H9 (cell line): ENCODE measurements around the gene KHSRP. TPM values are rescaled to one million over a fixed set of nuclear protein-coding genes. Genes with fewer than 3 reads are reported as not detected.

Experiments used
- DNase-seq: peaks from one replicate; pipeline ENCODE4 v3.0.0-alpha.2; 2017
- H2AFZ ChIP-seq: one replicate; pipeline ENCODE4 v1.6.1; 2013; ENCODE audit warnings: mild to moderate bottlenecking, low read length, control low read depth, moderate library complexity
- H2AK5ac ChIP-seq: 2 replicates; pipeline ENCODE4 v1.6.1; 2013; ENCODE audit warnings: low read length, control low read depth, mixed read lengths; ENCODE audit not compliant: insufficient read length
- H2BK120ac ChIP-seq: one replicate; pipeline ENCODE4 v1.6.1; 2013; ENCODE audit warnings: low read depth, mild to moderate bottlenecking, low read length, control low read depth, inconsistent platforms; ENCODE audit not compliant: poor library complexity, severe bottlenecking
- H2BK12ac ChIP-seq: 2 replicates; pipeline ENCODE4 v1.6.1; 2013; ENCODE audit warnings: low read length, control low read depth, mixed read lengths, low read depth; ENCODE audit not compliant: insufficient read length
- H2BK15ac ChIP-seq: 2 replicates; pipeline ENCODE4 v1.6.1; 2013; ENCODE audit warnings: low read depth, low read length, control low read depth
- H2BK20ac ChIP-seq: one replicate; pipeline ENCODE4 v1.6.1; 2013; ENCODE audit warnings: low read depth, mild to moderate bottlenecking, low read length, control low read depth, inconsistent platforms; ENCODE audit not compliant: poor library complexity, severe bottlenecking
- H2BK5ac ChIP-seq: 2 replicates; pipeline ENCODE4 v1.6.1; 2013; ENCODE audit warnings: low read length, control low read depth, mixed read lengths; ENCODE audit not compliant: insufficient read length
- H3K14ac ChIP-seq: 2 replicates; pipeline ENCODE4 v1.6.1; 2013; ENCODE audit warnings: low read length, control low read depth; ENCODE audit not compliant: insufficient read depth
- H3K18ac ChIP-seq: 2 replicates; pipeline ENCODE4 v1.6.1; 2013; ENCODE audit warnings: low read depth, mild to moderate bottlenecking, mixed read lengths, low read length, control low read depth; ENCODE audit not compliant: insufficient read length
- H3K23ac ChIP-seq: 2 replicates; pipeline ENCODE4 v1.6.1; 2013; ENCODE audit warnings: low read length, control low read depth, mixed read lengths, low read depth; ENCODE audit not compliant: insufficient read length
- H3K23me2 ChIP-seq: 2 replicates; pipeline ENCODE4 v1.6.1; 2013; ENCODE audit warnings: low read depth, mild to moderate bottlenecking, mixed read lengths, low read length, control low read depth; ENCODE audit not compliant: insufficient read length, poor library complexity, severe bottlenecking
- H3K27ac ChIP-seq: 2 replicates; pipeline ENCODE4 v1.5.1; 2013; ENCODE audit warnings: low read length, control low read depth, mixed read lengths, low read depth; ENCODE audit not compliant: insufficient read length
- H3K27me3 ChIP-seq: 2 replicates; pipeline ENCODE4 v1.6.1; 2013; ENCODE audit warnings: low read length, control low read depth, inconsistent platforms; ENCODE audit not compliant: insufficient read depth
- H3K4ac ChIP-seq: 2 replicates; pipeline ENCODE4 v1.6.1; 2013; ENCODE audit warnings: low read depth, mild to moderate bottlenecking, control low read depth, inconsistent platforms, low read length, moderate library complexity
- H3K4me1 ChIP-seq: 2 replicates; pipeline ENCODE4 v1.6.1; 2013; ENCODE audit warnings: low read length, control low read depth, inconsistent platforms; ENCODE audit not compliant: insufficient read depth
- H3K4me2 ChIP-seq: 2 replicates; pipeline ENCODE4 v1.6.1; 2013; ENCODE audit warnings: low read length, control low read depth, mixed read lengths; ENCODE audit not compliant: insufficient read length, insufficient read depth
- H3K56ac ChIP-seq: 2 replicates; pipeline ENCODE4 v1.6.1; 2013; ENCODE audit warnings: low read depth, mild to moderate bottlenecking, mixed read lengths, low read length, control low read depth; ENCODE audit not compliant: insufficient read length
- H3K79me1 ChIP-seq: 2 replicates; pipeline ENCODE4 v1.6.1; 2013; ENCODE audit warnings: low read depth, mild to moderate bottlenecking, moderate library complexity, low read length, control low read depth, inconsistent platforms; ENCODE audit not compliant: insufficient read depth, poor library complexity, severe bottlenecking
- H3K79me2 ChIP-seq: 2 replicates; pipeline ENCODE4 v1.6.1; 2013; ENCODE audit warnings: low read length, control low read depth, inconsistent platforms; ENCODE audit not compliant: insufficient read depth
- H3K9ac ChIP-seq: 2 replicates; pipeline ENCODE4 v1.6.1; 2013; ENCODE audit warnings: low read length, control low read depth, mixed read lengths; ENCODE audit not compliant: insufficient read length; ENCODE audit errors: extremely low read depth
- H3K9me3 ChIP-seq: one replicate; pipeline ENCODE4 v1.6.1; 2013; ENCODE audit warnings: low read depth, low read length, inconsistent platforms; ENCODE audit not compliant: control insufficient read depth
- H3T11ph ChIP-seq: one replicate; pipeline ENCODE4 v1.6.1; 2013; ENCODE audit warnings: mild to moderate bottlenecking, low read length, control low read depth, inconsistent platforms
- H4K20me1 ChIP-seq: one replicate; pipeline ENCODE4 v1.6.1; 2013; ENCODE audit not compliant: control insufficient read depth, insufficient read length, insufficient read depth
- H4K5ac ChIP-seq: 2 replicates; pipeline ENCODE4 v1.6.1; 2013; ENCODE audit warnings: low read depth, mild to moderate bottlenecking, mixed read lengths, low read length, control low read depth; ENCODE audit not compliant: insufficient read length
- H4K8ac ChIP-seq: replicated peaks from 2 replicates; pipeline ENCODE4 v1.6.1; 2013; ENCODE audit warnings: low read length, control low read depth, mixed read lengths, low read depth; ENCODE audit not compliant: insufficient read length
- H4K91ac ChIP-seq: 2 replicates; pipeline ENCODE4 v1.6.1; 2013; ENCODE audit warnings: low read depth, mild to moderate bottlenecking, moderate library complexity, mixed read lengths, low read length, control low read depth; ENCODE audit not compliant: insufficient read length
- H3K27ac Mint-ChIP-seq, 3 experiments: 2 replicates in 2 of 3; 3 replicates in 1 of 3; pipeline ENCODE4 v1.8.0; 2020 to 2021; ENCODE audit warnings: mixed read lengths in 3 of 3, mild to moderate bottlenecking in 1 of 3, moderate library complexity in 1 of 3
- H3K27me3 Mint-ChIP-seq: 2 replicates; pipeline ENCODE4 v1.8.0; 2021; ENCODE audit warnings: low read depth, mild to moderate bottlenecking, moderate library complexity, mixed read lengths
- H3K36me3 Mint-ChIP-seq, 3 experiments: 2 replicates in 2 of 3; 3 replicates in 1 of 3; pipeline ENCODE4 v1.8.0; 2020 to 2021; ENCODE audit warnings: low read depth in 3 of 3, mixed read lengths in 3 of 3; ENCODE audit not compliant: insufficient read depth in 1 of 3
- H3K4me1 Mint-ChIP-seq, 2 experiments: 2 replicates each; pipeline ENCODE4 v1.8.0; 2020; ENCODE audit warnings: mixed read lengths in 2 of 2
- H3K4me3 Mint-ChIP-seq, 2 experiments: 2 replicates in 1 of 2; 3 replicates in 1 of 2; pipeline ENCODE4 v1.8.0; 2020 to 2021; ENCODE audit warnings: mild to moderate bottlenecking in 2 of 2, mixed read lengths in 2 of 2, moderate library complexity in 1 of 2
- H3K9me3 Mint-ChIP-seq, 2 experiments: 2 replicates in 1 of 2; 3 replicates in 1 of 2; pipeline ENCODE4 v1.8.0; 2020; ENCODE audit warnings: mild to moderate bottlenecking in 2 of 2, mixed read lengths in 2 of 2, moderate library complexity in 1 of 2
- CTCF ChIP-seq: fragments of 200-600 bp; sonication (generic); conservative IDR thresholded peaks from 3 replicates; pipeline ENCODE4 v1.8.0; 2021; ENCODE audit warnings: antibody characterized with exemption, mild to moderate bottlenecking
- WGBS: extraction: QIAGEN DNeasy Blood & Tissue Kit; methylation state at CpG from one replicate; pipeline ENCODE4 v1.1.7; 2013; ENCODE audit warnings: missing lambda C conversion rate, low lambda C conversion rate, mixed read lengths; ENCODE audit not compliant: insufficient read length; ENCODE audit errors: extremely low coverage; 5-methylcytosine and 5-hydroxymethylcytosine counted together
- total RNA-seq: library from RNA; stranded (reverse); gene quantifications from 2 replicates; pipeline ENCODE4 v1.2.1, GENCODE V29; 2021

KHSRP gene
- total RNA-seq, 1 experiment from 2014 or later: 602 TPM

- no peaks in the 10 kb centered on the region for H4K20me1 ChIP-seq
- H3K27ac ChIP-seq: no peak overlapping the region
- H4K8ac ChIP-seq: no peak overlapping the region
- H3K9me3 ChIP-seq: no peaks in the 10 kb centered on the region
- H3K56ac ChIP-seq: no peak overlapping the region
- H3K9ac ChIP-seq: peak overlapping the region; percentile 64
- H3T11ph ChIP-seq: no peak overlapping the region
- no peak overlapping the region for H2BK120ac ChIP-seq
- H3K79me2 ChIP-seq: peaks cover 44% of the 10 kb centered on the region
- no peak overlapping the region for H3K4ac ChIP-seq
- H3K14ac ChIP-seq: no peak overlapping the region
- no peak overlapping the region for H4K91ac ChIP-seq
- H2BK5ac ChIP-seq: no peak overlapping the region
- peak overlapping the region; percentile 73 to 93 (median 91) for H3K27ac Mint-ChIP-seq
- DNase-seq: peak; percentile 75
- H2BK20ac ChIP-seq: no peak overlapping the region
- H2BK15ac ChIP-seq: no peak overlapping the region
- peaks cover 32 to 57% (median 51%) of the 10 kb centered on the region in 3 experiments for H3K36me3 Mint-ChIP-seq
- peaks cover 3% of the 10 kb centered on the region for H3K79me1 ChIP-seq
- H3K4me1 ChIP-seq: no peaks in the 10 kb centered on the region
- H4K5ac ChIP-seq: no peak overlapping the region
- peaks cover 10 to 15% of the 10 kb centered on the region in 2 experiments for H3K4me1 Mint-ChIP-seq
- no peak overlapping the region for H3K18ac ChIP-seq
- H2AFZ ChIP-seq: no peak overlapping the region
- H3K9me3 Mint-ChIP-seq: peaks cover 6 to 8% of the 10 kb centered on the region in 2 experiments
- H2AK5ac ChIP-seq: no peak overlapping the region
- peak overlapping the region; percentile 78 for H3K4me2 ChIP-seq
- no peaks in the 10 kb centered on the region for H3K27me3 ChIP-seq
- H3K27me3 Mint-ChIP-seq: peaks cover 4% of the 10 kb centered on the region; the same call in 1 of the 2 replicates
- no CpG with 5 or more reads among the region's 20 CpGs for WGBS
- TF ChIP-seq CTCF: no peak
- no peak overlapping the region for H2BK12ac ChIP-seq
- H3K23me2 ChIP-seq: peaks cover 4% of the 10 kb centered on the region
- peak overlapping the region; percentile 92 to 93 for H3K4me3 Mint-ChIP-seq
- no peak overlapping the region for H3K23ac ChIP-seq
Observed at GRCh38 chr19:6423499-6424194, 964 bp downstream of the KHSRP start.
